SK-N-SH (cell line): Measurements from ENCODE around the gene MCRIP2. TPM values are rescaled to one million over a fixed set of nuclear protein-coding genes. Genes with fewer than 3 reads are reported as not detected.

Source experiments
- CTCF ChIA-PET: fragments of 300-600, 350-600 bp; formaldehyde crosslinking; extraction: SDS; loops from one replicate; lab custom pipeline; 2021; lab: Yijun Ruan, JAX
- POLR2A ChIA-PET: fragments of 350-600 bp; sonication (Branson Sonifier 250); formaldehyde crosslinking; extraction: SDS; loops from one replicate; lab custom pipeline; 2020; ENCODE audit warnings: antibody characterized with exemption, inconsistent platforms; lab: Yijun Ruan, JAX
- DNase-seq: peaks from one replicate; pipeline ENCODE4 v3.0.0; 2012
- H2AFZ ChIP-seq: fragments of 200-600 bp; sonication (generic); 2 replicates; pipeline ENCODE4 v1.8.1; 2016; ENCODE audit warnings: antibody characterized with exemption, mild to moderate bottlenecking, low read depth
- H3F3A ChIP-seq: fragments of 200-600 bp; sonication (generic); replicated peaks from 2 replicates; pipeline ENCODE3; 2016; ENCODE audit warnings: antibody characterized with exemption, mild to moderate bottlenecking; ENCODE audit not compliant: insufficient read depth
- H3K27ac ChIP-seq, 2 experiments: fragments of 200-500 bp in 1 of 2; fragments of 200-600 bp in 1 of 2; sonication (Bioruptor generic) in 1 of 2; sonication (generic), shearing (Covaris generic) in 1 of 2; 2 replicates each; pipeline versions ENCODE4 v1.5.1 to v1.6.1; 2014 to 2016; ENCODE audit warnings: low read depth in 2 of 2, inconsistent platforms in 1 of 2, low read length in 1 of 2, mild to moderate bottlenecking in 1 of 2, mixed read lengths in 1 of 2
- H3K27me3 ChIP-seq: fragments of 200-600 bp; sonication (generic), shearing (Covaris generic); 2 replicates; pipeline ENCODE4 v1.6.1; 2016; ENCODE audit warnings: mixed run types; ENCODE audit not compliant: insufficient read depth
- H3K36me3 ChIP-seq, 2 experiments: fragments of 200-500 bp in 1 of 2; fragments of 200-600 bp in 1 of 2; sonication (Bioruptor generic) in 1 of 2; sonication (generic) in 1 of 2; replicated peaks in 1 of 2; 2 replicates each; pipeline versions ENCODE3 to v1.5.1; 2014 to 2016; ENCODE audit warnings: low read length in 1 of 2, mild to moderate bottlenecking in 1 of 2; ENCODE audit not compliant: insufficient read depth in 2 of 2, control insufficient read depth in 1 of 2
- H3K4me1 ChIP-seq, 2 experiments: fragments of 200-500 bp in 1 of 2; fragments of 200-600 bp in 1 of 2; sonication (Bioruptor generic) in 1 of 2; sonication (generic), shearing (Covaris generic) in 1 of 2; 2 replicates each; pipeline versions ENCODE4 v1.5.1 to v1.6.1; 2014 to 2016; ENCODE audit warnings: low read depth in 1 of 2, low read length in 1 of 2, mixed run types in 1 of 2; ENCODE audit not compliant: insufficient read depth in 2 of 2, control insufficient read depth in 1 of 2
- H3K4me2 ChIP-seq: fragments of 200-600 bp; sonication (generic), shearing (Covaris generic); 2 replicates; pipeline ENCODE4 v1.6.1; 2017; ENCODE audit warnings: mixed run types
- H3K4me3 ChIP-seq, 2 experiments: fragments of 200-500 bp in 1 of 2; fragments of 200-600 bp in 1 of 2; sonication (Bioruptor generic) in 1 of 2; sonication (generic), shearing (Covaris generic) in 1 of 2; 2 replicates each; pipeline versions ENCODE4 v1.5.1 to v1.8.1; 2014 to 2016; ENCODE audit warnings: low read depth in 2 of 2, inconsistent platforms in 1 of 2, low read length in 1 of 2, mild to moderate bottlenecking in 1 of 2, mixed read lengths in 1 of 2, moderate library complexity in 1 of 2
- H3K79me2 ChIP-seq: fragments of 200-600 bp; sonication (generic); 2 replicates; pipeline ENCODE4 v1.8.1; 2017; ENCODE audit warnings: mild to moderate bottlenecking; ENCODE audit not compliant: insufficient read depth
- H3K9ac ChIP-seq: fragments of 200-600 bp; sonication (generic); 2 replicates; pipeline ENCODE4 v1.6.1; 2017; ENCODE audit warnings: mixed run types
- H3K9me2 ChIP-seq: fragments of 200-600 bp; sonication (generic); 2 replicates; pipeline ENCODE4 v1.6.1; 2017; ENCODE audit warnings: mixed run types
- H3K9me3 ChIP-seq: fragments of 200-600 bp; sonication (generic); 2 replicates; pipeline ENCODE4 v1.6.1; 2017; ENCODE audit warnings: mixed run types, mild to moderate bottlenecking, moderate library complexity
- H4K20me1 ChIP-seq: fragments of 200-600 bp; sonication (generic); 2 replicates; pipeline ENCODE4 v1.6.1; 2017; ENCODE audit warnings: mild to moderate bottlenecking, mixed run types; ENCODE audit not compliant: insufficient read depth
- EZH2phosphoT487 ChIP-seq: fragments of 200-600 bp; sonication (generic); IDR thresholded peaks from 2 replicates; pipeline ENCODE4 v1.6.1; 2017; ENCODE audit warnings: low read depth, mixed run types, mild to moderate bottlenecking, antibody characterized with exemption, moderate library complexity, borderline replicate concordance
- FOXJ3 ChIP-seq: sonication (generic); formaldehyde crosslinking; IDR thresholded peaks from 2 replicates; pipeline ENCODE4 v1.5.1; 2020; ENCODE audit warnings: mild to moderate bottlenecking, missing genetic modification reagents
- FOXM1 ChIP-seq: IDR thresholded peaks from 2 replicates; pipeline ENCODE4 v1.4.0; 2012; ENCODE audit warnings: low read depth, mild to moderate bottlenecking
- GABPA ChIP-seq: IDR thresholded peaks from 2 replicates; pipeline ENCODE4 v1.4.0; 2012; ENCODE audit warnings: low read depth, mild to moderate bottlenecking
- JUND ChIP-seq: IDR thresholded peaks from 2 replicates; pipeline ENCODE4 v1.4.0; 2012
- MEF2A ChIP-seq: IDR thresholded peaks from 2 replicates; pipeline ENCODE4 v1.4.0; 2012; ENCODE audit warnings: low read depth, borderline replicate concordance
- MXI1 ChIP-seq: IDR thresholded peaks from 2 replicates; pipeline ENCODE4 v1.6.1; 2012; ENCODE audit warnings: mild to moderate bottlenecking, low read depth, low read length, improper control_type of control experiment
- NFIC ChIP-seq: IDR thresholded peaks from 2 replicates; pipeline ENCODE4 v1.4.0; 2012; ENCODE audit warnings: borderline replicate concordance
- NRF1 ChIP-seq: IDR thresholded peaks from 2 replicates; pipeline ENCODE4 v1.6.1; 2012; ENCODE audit warnings: low read depth, mild to moderate bottlenecking, low read length
- REST ChIP-seq: IDR thresholded peaks from 2 replicates; pipeline ENCODE4 v1.6.1; 2012; ENCODE audit warnings: mild to moderate bottlenecking, low read depth, low read length, moderate library complexity
- RXRA ChIP-seq: IDR thresholded peaks from 2 replicates; pipeline ENCODE4 v1.4.0; 2012; ENCODE audit warnings: low read depth, mild to moderate bottlenecking, borderline replicate concordance
- SIN3A ChIP-seq: IDR thresholded peaks from 2 replicates; pipeline ENCODE4 v1.6.1; 2012; ENCODE audit warnings: low read depth, mild to moderate bottlenecking, low read length, moderate library complexity, borderline replicate concordance
- SMC3 ChIP-seq: IDR thresholded peaks from 2 replicates; pipeline ENCODE4 v1.6.1; 2012; ENCODE audit warnings: low read depth, low read length, improper control_type of control experiment
- WGBS: methylation state at CpG from one replicate; pipeline ENCODE4 v1.1.6; 2017; ENCODE audit warnings: low lambda C conversion rate; 5-methylcytosine and 5-hydroxymethylcytosine counted together
- polyA plus RNA-seq, 3 experiments: library from polyadenylated mRNA; depleted of rRNA; stranded (reverse); fragments of >200 nt; gene quantifications; 2 replicates each; pipeline ENCODE4 v1.2.3, GENCODE V29; 2012
- TF ChIP-seq, protein P1 (sequence below): IDR thresholded peaks from 2 replicates; pipeline ENCODE4 v1.4.0; 2012; ENCODE audit warnings: low read depth, borderline replicate concordance
- TF ChIP-seq, protein P2 (sequence below): IDR thresholded peaks from 2 replicates; pipeline ENCODE4 v1.4.0; 2012; ENCODE audit warnings: low read depth
- TF ChIP-seq, protein P3 (sequence below): fragments of 150-350 bp; IDR thresholded peaks from 2 replicates; pipeline ENCODE4 v1.6.1; 2016; ENCODE audit warnings: mild to moderate bottlenecking, low read depth, low read length

The MCRIP2 gene
- polyA plus RNA-seq, 1 of the 3 experiments (the other 2 are of a cell fraction), result 36.9 TPM

DNA sequence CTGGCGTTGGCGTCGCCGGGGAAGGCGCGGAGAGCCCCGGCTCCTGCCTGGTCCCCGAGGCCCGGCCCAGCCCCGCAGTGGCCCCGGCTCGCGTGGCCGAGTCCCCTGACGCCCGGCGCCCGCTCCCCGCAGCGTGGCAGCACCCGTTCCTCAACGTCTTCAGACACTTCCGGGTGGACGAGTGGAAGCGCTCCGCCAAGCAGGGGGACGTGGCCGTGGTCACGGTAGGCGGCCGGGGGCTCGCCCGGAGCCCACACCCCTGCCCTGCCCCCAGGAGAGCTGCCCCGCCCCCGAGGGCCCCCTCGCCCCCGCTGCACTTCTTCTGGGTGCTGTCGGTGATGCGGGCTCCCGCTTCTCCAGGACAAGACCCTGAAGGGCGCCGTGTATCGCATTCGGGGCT lies 8.0 kb downstream of the MCRIP2 start:
- POLR2A ChIA-PET, result interaction anchor here (0.7 to 1.2 kb wide), 6 partner anchors 9 to 79 kb away, joined by 3 to 4 read pairs (median 3); partner anchors contain the start of genes METTL26 and STUB1
- DNase-seq, result peak; percentile 74
- Histone ChIP-seq H3K79me2 (peaks cover 19% of the 10 kb centered on the region; the same call in 1 of the 2 replicates), H3F3A (peaks cover 5% of the 10 kb centered on the region), H3K9me2 (no peaks in the 10 kb centered on the region), H3K9me3 (no peaks in the 10 kb centered on the region), H3K4me2 (peak overlapping the region; percentile 91), H3K36me3 (peaks cover 0 to 13% of the 10 kb centered on the region in 2 experiments), H3K4me3 (peak overlapping the region; percentile 70 to 76), H3K9ac (peak overlapping the region; percentile 85), H2AFZ (peak overlapping the region; percentile 65; the same call in 1 of the 2 replicates), H3K27me3 (no peaks in the 10 kb centered on the region), H4K20me1 (no peaks in the 10 kb centered on the region), H3K27ac (peak overlapping the region; percentile 51 to 60)
- 6% methylated on average over 13 of the region's 44 CpGs for WGBS
- CTCF ChIA-PET, result interaction anchor here (1.0 to 7.8 kb wide), 6 partner anchors 10 to 31 kb away, joined by 3 to 92 read pairs (median 12); partner anchors contain the start of genes METTL26, RHOT2, STUB1 and WFIKKN1
- TF ChIP-seq, protein P1, sequence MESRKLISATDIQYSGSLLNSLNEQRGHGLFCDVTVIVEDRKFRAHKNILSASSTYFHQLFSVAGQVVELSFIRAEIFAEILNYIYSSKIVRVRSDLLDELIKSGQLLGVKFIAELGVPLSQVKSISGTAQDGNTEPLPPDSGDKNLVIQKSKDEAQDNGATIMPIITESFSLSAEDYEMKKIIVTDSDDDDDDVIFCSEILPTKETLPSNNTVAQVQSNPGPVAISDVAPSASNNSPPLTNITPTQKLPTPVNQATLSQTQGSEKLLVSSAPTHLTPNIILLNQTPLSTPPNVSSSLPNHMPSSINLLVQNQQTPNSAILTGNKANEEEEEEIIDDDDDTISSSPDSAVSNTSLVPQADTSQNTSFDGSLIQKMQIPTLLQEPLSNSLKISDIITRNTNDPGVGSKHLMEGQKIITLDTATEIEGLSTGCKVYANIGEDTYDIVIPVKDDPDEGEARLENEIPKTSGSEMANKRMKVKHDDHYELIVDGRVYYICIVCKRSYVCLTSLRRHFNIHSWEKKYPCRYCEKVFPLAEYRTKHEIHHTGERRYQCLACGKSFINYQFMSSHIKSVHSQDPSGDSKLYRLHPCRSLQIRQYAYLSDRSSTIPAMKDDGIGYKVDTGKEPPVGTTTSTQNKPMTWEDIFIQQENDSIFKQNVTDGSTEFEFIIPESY, result no peak
- TF ChIP-seq, protein P2, sequence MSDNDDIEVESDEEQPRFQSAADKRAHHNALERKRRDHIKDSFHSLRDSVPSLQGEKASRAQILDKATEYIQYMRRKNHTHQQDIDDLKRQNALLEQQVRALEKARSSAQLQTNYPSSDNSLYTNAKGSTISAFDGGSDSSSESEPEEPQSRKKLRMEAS, result no peak
- TF ChIP-seq EZH2phosphoT487 (no peak), FOXJ3 (CRISPR knock-in tag) (no peak), RXRA (no peak), MXI1 (no peak), GABPA (no peak)
- TF ChIP-seq, protein P3, sequence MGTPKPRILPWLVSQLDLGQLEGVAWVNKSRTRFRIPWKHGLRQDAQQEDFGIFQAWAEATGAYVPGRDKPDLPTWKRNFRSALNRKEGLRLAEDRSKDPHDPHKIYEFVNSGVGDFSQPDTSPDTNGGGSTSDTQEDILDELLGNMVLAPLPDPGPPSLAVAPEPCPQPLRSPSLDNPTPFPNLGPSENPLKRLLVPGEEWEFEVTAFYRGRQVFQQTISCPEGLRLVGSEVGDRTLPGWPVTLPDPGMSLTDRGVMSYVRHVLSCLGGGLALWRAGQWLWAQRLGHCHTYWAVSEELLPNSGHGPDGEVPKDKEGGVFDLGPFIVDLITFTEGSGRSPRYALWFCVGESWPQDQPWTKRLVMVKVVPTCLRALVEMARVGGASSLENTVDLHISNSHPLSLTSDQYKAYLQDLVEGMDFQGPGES, result no peak
- TF ChIP-seq, all 33 proteins: peak for 0
- peaks cover 4 to 29% of the 10 kb centered on the region in 2 experiments; a peak in 2 of 4 replicates for H3K4me1 ChIP-seq

DNA sequence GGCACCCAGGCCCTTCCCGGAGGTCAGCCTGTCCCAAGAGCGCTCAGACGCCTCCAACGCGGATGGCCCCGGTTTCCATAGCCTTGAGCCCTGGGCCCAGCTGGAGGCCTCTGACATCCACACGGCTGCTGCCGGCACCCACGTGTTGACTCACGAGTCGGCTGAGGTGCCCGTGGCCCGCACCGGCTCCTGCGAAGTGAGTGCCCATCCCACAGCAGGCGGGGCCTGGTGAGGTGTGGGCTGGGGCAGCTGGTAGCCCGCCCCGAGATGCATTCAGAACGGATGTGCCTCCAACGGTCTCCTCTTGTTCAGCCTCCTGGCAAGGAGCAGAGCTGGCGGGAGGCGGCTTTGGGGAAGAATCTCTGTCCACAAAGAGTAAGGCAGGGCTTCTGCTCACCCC lies 10.2 kb downstream of the MCRIP2 start:
- no peak for DNase-seq
- WGBS, result 100% methylated on average over 1 of the region's 22 CpGs
- POLR2A ChIA-PET, result interaction anchor here (1.2 to 2.0 kb wide), 2 partner anchors 9 to 27 kb away, joined by 3 to 13 read pairs; no protein-coding TSS in a partner anchor
- TF ChIP-seq REST (no peak), EZH2phosphoT487 (no peak), GABPA (no peak), JUND (no peak), NFIC (no peak), FOXM1 (no peak), SMC3 (no peak), NRF1 (no peak), MEF2A (no peak), SIN3A (no peak), FOXJ3 (CRISPR knock-in tag) (no peak)
- TF ChIP-seq, protein P1, result no peak
- TF ChIP-seq, protein P2, result no peak

More for the DNA sequence above, 10.2 kb downstream of the MCRIP2 start:
- Histone ChIP-seq H3F3A (peaks cover 5% of the 10 kb centered on the region), H3K9me2 (no peaks in the 10 kb centered on the region), H3K36me3 (peaks cover 0 to 29% of the 10 kb centered on the region in 2 experiments), H3K4me2 (no peak overlapping the region), H3K27me3 (no peaks in the 10 kb centered on the region), H4K20me1 (no peaks in the 10 kb centered on the region), H3K27ac (no peak overlapping the region), H3K9ac (no peak overlapping the region), H3K9me3 (no peaks in the 10 kb centered on the region), H3K4me1 (peaks cover 4 to 29% of the 10 kb centered on the region in 2 experiments; a peak in 2 of 4 replicates), H3K79me2 (peaks cover 19% of the 10 kb centered on the region; the same call in 1 of the 2 replicates), H2AFZ (no peak overlapping the region), H3K4me3 (no peak overlapping the region)
- CTCF ChIA-PET, result interaction anchor here (1.1 to 7.8 kb wide), 3 partner anchors 8 to 28 kb away, joined by 3 to 92 read pairs (median 69); partner anchors contain the start of genes RHOT2 and STUB1
